Muscle of leg (tissue), 16 donors: ENCODE results near the gene TSPEAR. TPM values are rescaled to one million over a fixed set of nuclear protein-coding genes. Genes with fewer than 3 reads are reported as not detected.

Experiments used
- DNase-seq: peaks from one replicate; pipeline ENCODE4 v3.0.0; 2013
- H3K27ac ChIP-seq: one replicate; pipeline ENCODE4 v1.5.1; 2013; ENCODE audit warnings: mild to moderate bottlenecking, low read length, control low read depth
- H3K27me3 ChIP-seq: one replicate; pipeline ENCODE4 v1.6.1; 2013; ENCODE audit warnings: low read length; ENCODE audit not compliant: control insufficient read depth, insufficient read depth
- H3K36me3 ChIP-seq: one replicate; pipeline ENCODE4 v1.6.1; 2013; ENCODE audit warnings: low read length; ENCODE audit not compliant: control insufficient read depth, insufficient read depth
- H3K4me1 ChIP-seq: one replicate; pipeline ENCODE4 v1.6.1; 2013; ENCODE audit warnings: low read length; ENCODE audit not compliant: control insufficient read depth, insufficient read depth
- H3K4me3 ChIP-seq: one replicate; pipeline ENCODE4 v1.5.1; 2013; ENCODE audit warnings: low read length, control low read depth
- H3K9me3 ChIP-seq: replicated peaks from 2 replicates; pipeline ENCODE4 v1.6.1; 2013; ENCODE audit warnings: low read depth, low read length; ENCODE audit not compliant: control insufficient read depth
- WGBS: methylation state at CpG from one replicate; pipeline ENCODE4 v1.1.5; 2013; ENCODE audit warnings: missing lambda C conversion rate; ENCODE audit not compliant: insufficient coverage; 5-methylcytosine and 5-hydroxymethylcytosine counted together
- long read RNA-seq, 11 donors: transcript quantifications; one replicate each; lab custom pipeline, GENCODE V29; 2026
- polyA plus RNA-seq, 8 donors: library from polyadenylated mRNA; unstranded; fragments of 120-200 nt; gene quantifications; one replicate each; pipeline versions ENCODE4 v1.2.1 to v1.2.3, GENCODE V29; 2013; ENCODE audit warnings: inconsistent platforms in 1 of 8, low replicate concordance in 1 of 8; ENCODE audit not compliant: insufficient read length in 8 of 8, insufficient read depth in 1 of 8
- total RNA-seq: library from RNA; stranded (reverse); fragments of 120-200 nt; gene quantifications from one replicate; pipeline ENCODE4 v1.2.4, GENCODE V29; 2013

The TSPEAR gene
- total RNA-seq (0.04 TPM), polyA plus RNA-seq (1 to 10 TPM in 1 of 8 donors, under 1 TPM in 5, not detected in 2; 0.07 to 1.5 (median 0.10) TPM)
- long read RNA-seq, donor 1, result 0 reads
- long read RNA-seq, donor 2, result 0 reads
- long read RNA-seq, donor 3, result 0 reads
- long read RNA-seq, donor 4, result 0 reads
- long read RNA-seq, donor 5, result 0 reads
- long read RNA-seq, donor 6, result 0 reads
- long read RNA-seq, donor 7, result 0 reads
- long read RNA-seq, donor 8, result 0 reads
- long read RNA-seq, donor 9, result 0 reads
- long read RNA-seq, donor 10, result 0 reads
- long read RNA-seq, donor 11, result 0 reads

DNA sequence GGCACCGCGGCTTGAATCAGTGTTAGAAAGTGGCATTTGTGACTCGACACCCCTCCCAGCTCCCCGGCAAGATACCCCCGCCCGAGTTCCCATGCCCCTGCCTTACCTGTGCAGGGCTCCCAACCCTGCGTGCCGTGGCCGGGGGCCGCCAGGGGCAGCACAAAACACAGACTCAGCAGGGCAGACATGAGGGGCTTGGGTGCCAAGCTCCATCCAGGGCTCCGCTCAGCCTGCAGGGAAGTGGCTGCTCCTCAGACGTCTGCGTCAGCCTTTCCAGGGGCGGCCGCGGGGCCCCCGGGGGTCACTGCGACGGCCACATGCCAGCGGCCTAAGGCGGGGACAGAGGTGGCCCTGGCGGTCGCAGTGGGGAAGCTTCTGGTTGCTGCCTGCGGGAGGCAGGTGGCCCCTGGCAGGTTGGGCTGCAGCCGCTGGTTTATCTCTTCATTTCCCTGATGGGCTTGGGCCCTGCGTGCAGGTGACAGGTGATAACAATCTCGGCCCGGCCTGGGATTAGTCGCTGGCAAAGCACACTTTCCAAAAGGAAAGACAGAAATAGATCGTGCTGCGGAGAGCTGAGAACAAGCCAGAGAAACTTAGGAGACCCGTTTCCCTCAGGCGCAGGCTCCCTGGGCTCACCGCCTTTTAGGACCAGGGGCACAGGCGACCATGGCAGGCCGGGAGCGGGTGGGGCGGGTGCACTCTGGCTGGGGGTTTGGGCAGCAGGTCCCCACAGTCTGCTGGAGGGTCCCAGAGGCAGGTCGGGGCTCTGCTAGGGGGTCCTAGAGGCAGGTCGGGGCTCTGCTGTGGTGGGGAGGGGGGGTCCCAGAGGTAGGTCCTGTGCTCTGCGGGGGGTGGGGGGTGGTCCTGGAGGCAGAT, at the start of gene TSPEAR:
Gene TSPEAR (minus strand): TSS at position 246 of the 876 bp plus-strand sequence. CDS start 58 bp downstream, at position 188.
- peaks cover 25% of the 10 kb centered on the region for H3K4me1 ChIP-seq

DNA sequence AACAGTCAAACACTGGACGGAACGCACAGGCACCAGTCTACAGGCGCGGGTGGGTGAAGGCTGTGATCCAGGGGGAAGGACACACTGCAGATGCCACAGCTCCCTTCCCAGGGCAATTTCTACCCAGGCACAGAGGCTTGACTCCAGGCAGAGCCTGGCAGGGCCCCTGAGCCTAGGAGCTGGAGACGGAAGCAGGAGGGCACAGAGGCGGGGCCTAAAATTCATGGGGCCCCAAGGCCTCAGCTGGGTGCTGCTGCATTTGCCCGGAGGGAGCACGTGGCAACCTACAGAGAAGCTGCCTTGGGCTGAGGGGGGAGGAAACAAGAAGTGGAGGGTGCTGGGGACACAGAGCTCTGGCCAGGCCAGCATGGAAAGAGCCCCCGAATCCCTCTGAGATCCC, 49.0 kb upstream of the TSPEAR start:
- no peaks in the 10 kb centered on the region for H3K36me3 ChIP-seq
- no peak overlapping the region for H3K27ac ChIP-seq
- peaks cover 6% of the 10 kb centered on the region for H3K4me1 ChIP-seq
- WGBS, result 69% methylated on average over 9 of the region's 9 CpGs
- no peak overlapping the region for H3K4me3 ChIP-seq
- no peak for DNase-seq
- H3K9me3 ChIP-seq, result peaks cover 3% of the 10 kb centered on the region
- H3K27me3 ChIP-seq, result no peaks in the 10 kb centered on the region

More for the DNA sequence above, at the start of gene TSPEAR:
- Histone ChIP-seq H3K36me3 (no peaks in the 10 kb centered on the region), H3K9me3 (no peaks in the 10 kb centered on the region), H3K4me3 (no peak within 1 kb of the TSS), H3K27ac (no peak within 1 kb of the TSS), H3K27me3 (peaks cover 92% of the 10 kb centered on the region)
- DNase-seq, result no peak
- WGBS, result under 1% methylated on average over 34 of the region's 41 CpGs

DNA sequence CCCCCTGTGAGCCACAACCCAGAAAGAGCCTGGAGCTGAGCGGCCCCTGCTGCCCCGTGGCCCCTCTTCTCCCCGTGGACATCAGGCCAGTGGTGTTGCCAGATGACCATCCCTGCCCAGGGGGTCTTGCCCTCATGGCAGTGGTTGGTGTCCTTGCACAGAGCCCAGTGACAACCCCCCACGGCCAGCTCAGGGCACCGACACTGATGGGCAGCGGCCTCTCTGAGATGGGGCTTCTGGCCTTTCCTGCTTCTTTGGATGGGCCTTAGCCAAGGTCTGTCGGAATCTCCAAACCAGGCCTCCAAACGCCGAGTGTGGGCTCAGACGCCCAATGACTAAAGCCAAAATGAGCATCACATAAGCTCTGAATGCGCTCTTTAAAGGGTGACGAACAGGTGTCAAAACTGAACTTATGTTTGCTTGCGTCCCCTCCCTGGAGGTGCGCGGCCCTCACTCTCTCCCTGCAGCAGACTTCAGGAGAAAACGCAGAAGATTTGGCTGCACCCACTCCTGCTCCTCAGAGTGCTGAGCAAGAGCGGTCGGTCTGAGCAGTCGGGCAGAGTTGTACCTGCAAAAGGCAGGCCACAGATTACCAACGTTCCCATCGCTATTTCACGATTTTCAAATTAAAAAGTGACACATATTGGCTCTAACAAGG, 48.4 kb upstream of the TSPEAR start:
- 75% methylated on average over 19 of the region's 22 CpGs for WGBS
- H3K4me1 ChIP-seq, result peaks cover 6% of the 10 kb centered on the region
- no peak for DNase-seq
- H3K27me3 ChIP-seq, result no peaks in the 10 kb centered on the region
- H3K9me3 ChIP-seq, result peaks cover 3% of the 10 kb centered on the region
- no peaks in the 10 kb centered on the region for H3K36me3 ChIP-seq
- no peak overlapping the region for H3K27ac ChIP-seq
- no peak overlapping the region for H3K4me3 ChIP-seq

DNA sequence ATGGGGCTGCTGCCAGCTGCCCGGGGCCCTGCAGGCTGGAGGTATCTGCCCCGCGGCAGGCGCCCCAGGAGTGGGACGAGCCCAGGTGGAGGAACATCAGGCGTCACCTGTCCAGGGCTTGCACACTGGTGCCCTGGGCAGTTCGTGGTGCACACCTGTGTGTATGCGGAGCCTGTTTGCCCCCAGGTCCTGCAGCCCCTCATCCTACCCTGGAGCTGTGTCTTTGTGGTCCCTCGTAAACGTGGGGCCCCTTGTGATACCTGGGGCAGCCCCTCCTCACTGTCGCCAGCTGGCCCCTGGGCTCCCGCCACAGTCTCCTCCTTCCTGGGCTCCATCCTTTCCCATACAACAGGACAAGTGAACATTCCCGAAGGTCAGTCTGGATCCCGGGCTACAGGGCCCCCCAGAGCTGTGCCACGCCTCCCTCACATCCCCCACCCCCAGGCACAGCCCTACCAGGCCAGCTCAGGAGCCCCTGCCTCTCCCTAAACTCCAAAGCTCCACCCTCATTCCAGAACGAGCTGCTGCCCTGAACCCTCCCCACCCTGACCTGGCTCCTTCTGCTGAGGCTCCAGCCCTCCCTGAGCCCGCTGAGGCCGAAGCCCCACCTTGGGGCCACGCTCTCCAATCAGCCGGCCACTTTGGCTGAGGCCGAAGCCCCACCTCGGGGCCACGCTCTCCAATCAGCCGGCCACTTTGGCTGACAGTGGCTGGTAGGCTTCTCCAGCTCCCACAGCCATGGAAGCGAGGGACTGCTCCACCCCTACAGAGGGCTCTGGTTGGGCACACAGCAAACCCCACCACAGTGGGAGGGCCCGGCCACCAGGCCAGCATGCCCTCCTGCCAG, 47.6 kb upstream of the TSPEAR start:
- H3K36me3 ChIP-seq, result no peaks in the 10 kb centered on the region
- no peak for DNase-seq
- H3K4me1 ChIP-seq, result peaks cover 6% of the 10 kb centered on the region
- no peak overlapping the region for H3K27ac ChIP-seq
- H3K27me3 ChIP-seq, result no peaks in the 10 kb centered on the region
- H3K4me3 ChIP-seq, result no peak overlapping the region
- H3K9me3 ChIP-seq, result peaks cover 3% of the 10 kb centered on the region
- WGBS, result 65% methylated on average over 18 of the region's 26 CpGs

DNA sequence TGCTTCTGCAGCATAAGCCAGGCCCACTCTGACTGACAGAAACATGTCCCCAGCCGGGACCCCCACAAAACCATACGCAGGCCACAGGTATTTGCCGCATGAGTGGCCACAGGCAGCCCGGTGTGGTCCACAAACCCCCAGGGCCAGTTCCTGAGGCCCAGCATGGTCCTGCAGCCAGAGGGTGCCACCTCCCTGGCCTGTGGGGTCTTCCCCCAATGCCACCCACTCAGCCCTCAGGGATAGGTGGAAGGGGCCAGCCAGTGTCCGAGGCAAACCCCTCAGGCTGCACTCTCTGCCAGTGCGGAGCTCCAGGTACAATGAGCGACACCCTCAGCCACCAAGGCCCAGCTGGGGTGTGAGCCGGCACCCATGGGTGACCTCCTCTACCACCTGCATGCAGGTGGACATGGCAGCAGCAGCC, 46.8 kb upstream of the TSPEAR start:
- Histone ChIP-seq H3K36me3 (no peaks in the 10 kb centered on the region), H3K27ac (no peak overlapping the region), H3K27me3 (no peaks in the 10 kb centered on the region), H3K9me3 (peaks cover 3% of the 10 kb centered on the region), H3K4me3 (no peak overlapping the region), H3K4me1 (peaks cover 6% of the 10 kb centered on the region)
- DNase-seq, result no peak
- WGBS, result 92% methylated on average over 8 of the region's 8 CpGs

DNA sequence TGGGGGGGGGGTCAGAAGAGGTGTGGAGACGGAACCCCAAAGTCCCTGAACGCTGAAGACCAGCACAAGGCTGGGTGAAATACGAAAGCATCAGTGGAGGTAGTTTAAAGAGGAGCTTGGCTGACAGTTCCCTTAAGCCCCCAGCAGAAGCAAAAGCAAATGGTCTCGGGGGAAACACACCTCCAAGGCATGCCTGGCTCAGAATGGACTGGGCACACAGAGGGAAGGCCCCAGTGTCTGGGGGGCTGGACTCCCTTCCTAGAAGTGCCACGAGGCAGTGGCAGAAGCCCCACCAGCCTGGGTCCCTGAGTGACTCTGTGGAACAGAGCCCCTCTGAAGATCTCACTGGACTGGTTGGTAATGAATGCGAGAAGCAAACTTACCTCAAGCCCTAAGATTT, 46.4 kb upstream of the TSPEAR start:
- no peak overlapping the region for H3K27ac ChIP-seq
- no peak for DNase-seq
- no peaks in the 10 kb centered on the region for H3K36me3 ChIP-seq
- no peaks in the 10 kb centered on the region for H3K27me3 ChIP-seq
- peaks cover 3% of the 10 kb centered on the region for H3K9me3 ChIP-seq
- peaks cover 6% of the 10 kb centered on the region for H3K4me1 ChIP-seq
- WGBS, result 89% methylated on average over 5 of the region's 6 CpGs
- no peak overlapping the region for H3K4me3 ChIP-seq

DNA sequence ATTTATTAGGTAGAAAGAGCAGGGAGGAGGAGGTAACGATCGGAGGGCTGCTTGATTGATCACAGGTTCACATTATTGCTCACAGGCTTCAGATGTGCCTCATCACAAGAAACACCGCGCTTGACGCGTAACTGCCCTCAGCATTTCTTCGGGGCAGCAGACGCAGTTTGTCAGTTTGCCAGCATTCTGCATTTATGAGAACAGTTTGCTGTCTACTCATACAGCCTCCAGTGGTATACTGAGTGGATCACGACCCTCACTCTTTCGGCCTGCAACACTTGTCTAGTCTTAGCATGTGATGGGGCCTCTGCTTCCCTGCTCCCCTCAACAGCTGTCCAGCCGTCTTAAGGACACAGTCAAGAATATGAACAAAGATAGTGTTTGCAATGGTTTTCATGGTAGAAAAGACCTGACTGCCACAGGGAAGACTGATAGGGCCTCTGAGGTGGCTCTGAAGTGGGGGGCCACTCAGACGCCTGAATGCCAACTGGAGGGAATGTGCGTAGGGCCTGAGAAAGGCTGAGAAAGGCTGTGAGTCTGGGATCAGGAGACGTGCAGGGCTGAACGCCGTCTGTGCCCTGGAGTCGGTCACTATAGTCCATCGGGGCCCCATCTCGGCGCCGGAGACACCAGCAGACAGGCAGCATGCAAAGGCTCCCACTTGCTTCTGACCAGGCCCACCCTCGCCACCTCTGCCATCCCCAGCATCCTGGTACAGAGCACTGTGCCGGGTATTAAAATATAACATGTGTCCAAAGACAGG, 45.2 kb upstream of the TSPEAR start:
- Histone ChIP-seq H3K27ac (no peak overlapping the region), H3K4me1 (peaks cover 6% of the 10 kb centered on the region), H3K4me3 (no peak overlapping the region), H3K9me3 (peaks cover 3% of the 10 kb centered on the region), H3K36me3 (no peaks in the 10 kb centered on the region), H3K27me3 (no peaks in the 10 kb centered on the region)
- 96% methylated on average over 18 of the region's 23 CpGs for WGBS
- no peak for DNase-seq

DNA sequence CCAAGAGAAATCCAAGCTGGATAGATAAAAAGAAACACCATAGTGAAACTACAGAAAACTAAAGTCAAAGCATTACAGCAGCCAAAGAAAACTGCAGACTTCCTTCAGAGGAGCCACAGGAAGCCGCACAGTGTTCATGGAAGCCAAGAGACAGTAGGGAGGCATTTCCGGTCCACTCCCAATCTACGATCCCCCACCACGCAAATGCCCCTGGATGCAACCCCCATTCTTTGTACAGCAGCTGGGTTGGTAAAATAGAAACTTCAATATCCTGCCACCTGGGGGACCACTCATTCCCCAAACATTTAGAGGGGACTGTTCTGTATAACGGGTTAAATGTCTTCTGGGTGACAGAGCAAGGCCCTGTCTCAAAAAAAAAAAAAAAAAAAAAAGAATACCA, 43.9 kb upstream of the TSPEAR start:
- no peaks in the 10 kb centered on the region for H3K36me3 ChIP-seq
- H3K9me3 ChIP-seq, result peaks cover 3% of the 10 kb centered on the region
- H3K27ac ChIP-seq, result no peak overlapping the region
- no CpG with 5 or more reads among the region's 5 CpGs for WGBS
- no peak for DNase-seq
- no peaks in the 10 kb centered on the region for H3K4me1 ChIP-seq
- H3K27me3 ChIP-seq, result no peaks in the 10 kb centered on the region
- no peak overlapping the region for H3K4me3 ChIP-seq

DNA sequence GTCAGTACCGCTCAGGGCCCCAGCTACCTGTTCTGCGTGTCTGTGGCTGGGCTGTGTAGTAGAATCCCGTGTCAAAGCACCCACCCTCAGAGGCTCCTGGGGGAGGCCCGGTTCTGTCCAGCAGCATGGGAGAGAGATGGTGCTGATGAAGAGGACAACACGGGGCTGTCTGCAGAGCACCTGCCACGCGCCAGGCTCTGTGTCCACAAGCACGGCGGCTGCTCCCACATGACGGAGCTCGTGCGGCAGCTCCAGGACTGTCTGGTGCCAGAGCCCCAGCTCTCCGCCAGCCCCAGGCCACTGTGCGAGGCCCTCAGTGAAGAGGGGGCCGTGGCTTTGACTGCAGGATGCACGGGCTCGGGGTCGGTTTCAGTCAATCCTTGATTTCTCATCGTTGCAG, 42.0 kb upstream of the TSPEAR start:
- H3K27me3 ChIP-seq, result peaks cover 11% of the 10 kb centered on the region
- peaks cover 9% of the 10 kb centered on the region for H3K4me1 ChIP-seq
- no peaks in the 10 kb centered on the region for H3K36me3 ChIP-seq
- peaks cover 3% of the 10 kb centered on the region for H3K9me3 ChIP-seq
- DNase-seq, result no peak
- H3K4me3 ChIP-seq, result no peak overlapping the region
- H3K27ac ChIP-seq, result no peak overlapping the region
- 64% methylated on average over 15 of the region's 19 CpGs for WGBS
